ENCODE results near the gene SLC6A19. TPM values are rescaled to one million over a fixed set of nuclear protein-coding genes. Genes with fewer than 3 reads are reported as not detected.

The SLC6A19 gene
- total RNA-seq, 6 experiments from 2014 or later: not detected

DNA sequence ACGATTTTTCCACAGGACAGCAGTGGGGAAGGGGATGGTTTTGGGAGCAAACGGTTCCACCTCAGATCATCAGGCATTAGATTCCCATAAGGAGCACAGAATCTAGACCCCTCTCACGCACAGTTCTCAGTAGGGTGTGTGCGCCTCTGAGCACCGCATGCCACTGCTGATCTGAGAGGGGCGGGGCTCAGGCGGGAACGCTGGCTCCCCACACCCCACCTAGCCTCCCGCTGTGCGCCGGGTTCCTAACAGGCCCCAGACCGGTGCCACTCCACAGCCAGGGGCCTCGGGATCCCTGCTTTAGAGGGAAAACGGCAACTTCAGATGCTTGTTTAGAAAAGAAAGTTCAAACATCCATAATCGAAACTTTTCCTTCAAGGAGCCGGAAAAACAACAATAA is 73.1 kb downstream of the SLC6A19 start:
- TF ChIP-seq, protein P1, sequence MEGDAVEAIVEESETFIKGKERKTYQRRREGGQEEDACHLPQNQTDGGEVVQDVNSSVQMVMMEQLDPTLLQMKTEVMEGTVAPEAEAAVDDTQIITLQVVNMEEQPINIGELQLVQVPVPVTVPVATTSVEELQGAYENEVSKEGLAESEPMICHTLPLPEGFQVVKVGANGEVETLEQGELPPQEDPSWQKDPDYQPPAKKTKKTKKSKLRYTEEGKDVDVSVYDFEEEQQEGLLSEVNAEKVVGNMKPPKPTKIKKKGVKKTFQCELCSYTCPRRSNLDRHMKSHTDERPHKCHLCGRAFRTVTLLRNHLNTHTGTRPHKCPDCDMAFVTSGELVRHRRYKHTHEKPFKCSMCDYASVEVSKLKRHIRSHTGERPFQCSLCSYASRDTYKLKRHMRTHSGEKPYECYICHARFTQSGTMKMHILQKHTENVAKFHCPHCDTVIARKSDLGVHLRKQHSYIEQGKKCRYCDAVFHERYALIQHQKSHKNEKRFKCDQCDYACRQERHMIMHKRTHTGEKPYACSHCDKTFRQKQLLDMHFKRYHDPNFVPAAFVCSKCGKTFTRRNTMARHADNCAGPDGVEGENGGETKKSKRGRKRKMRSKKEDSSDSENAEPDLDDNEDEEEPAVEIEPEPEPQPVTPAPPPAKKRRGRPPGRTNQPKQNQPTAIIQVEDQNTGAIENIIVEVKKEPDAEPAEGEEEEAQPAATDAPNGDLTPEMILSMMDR (IDR thresholded peaks at IDR 0.05): no peak
- H3K27me3 Mint-ChIP-seq (ENCODE audit: insufficient read depth): peaks cover 2% of the 10 kb centered on the region; the same call in 1 of the 2 replicates

More for the DNA sequence above, 73.1 kb downstream of the SLC6A19 start:
- Mint-ChIP-seq H3K4me3 (no peak overlapping the region), H3K4me1 (ENCODE audit: low read depth) (no peaks in the 10 kb centered on the region), H3K27ac (no peak overlapping the region), H3K36me3 (ENCODE audit: low read depth) (0 out of 2 replicates have a peak, but pooled peaks cover 6% of the 10 kb centered on the region), H3K9me3 (peaks cover 35% of the 10 kb centered on the region)
- DNase-seq: no peak

Other genes starting within 250 kb of the SLC6A19 start
- not detected for gene NKD2, start 192.8 kb upstream of the SLC6A19 start, total RNA-seq (2021; fragmentation: NEBNext Ultra II Directional; extraction: Animal tissue kit (Norgen Biotek cat#: 25700))
- gene SLC12A7, start 89.5 kb upstream of the SLC6A19 start, total RNA-seq (2021; fragmentation: NEBNext Ultra II Directional; extraction: Animal tissue kit (Norgen Biotek cat#: 25700)): under 1 TPM in 3 of 6 experiments, not detected in 3; 0.07 to 0.09 (median 0.09) TPM
- gene SLC6A18, start 23.8 kb downstream of the SLC6A19 start, total RNA-seq (2021; fragmentation: NEBNext Ultra II Directional; extraction: Animal tissue kit (Norgen Biotek cat#: 25700)): not detected
- 1,000 to 10,000 TPM; 2,350 to 4,507 (median 3,883) TPM for gene TERT, start 93.5 kb downstream of the SLC6A19 start, total RNA-seq (2021; fragmentation: NEBNext Ultra II Directional; extraction: Animal tissue kit (Norgen Biotek cat#: 25700))
- 100 to 1,000 TPM; 119 to 164 (median 143) TPM for gene CLPTM1L, start 143.5 kb downstream of the SLC6A19 start, total RNA-seq (2021; fragmentation: NEBNext Ultra II Directional; extraction: Animal tissue kit (Norgen Biotek cat#: 25700))
- gene SLC6A3, start 243.8 kb downstream of the SLC6A19 start, total RNA-seq (2021; fragmentation: NEBNext Ultra II Directional; extraction: Animal tissue kit (Norgen Biotek cat#: 25700)): not detected